Right lobe of liver (tissue), 6 donors: Measurements from ENCODE around the gene CHN2. TPM values are rescaled to one million over a fixed set of nuclear protein-coding genes. Genes with fewer than 3 reads are reported as not detected.

Source experiments
- ATAC-seq, 4 donors: fragments of 200-7000 bp; cut with Tn5 transposase; one replicate each; pipeline ENCODE4 v1.9.1; 2020; ENCODE audit warnings: mild to moderate bottlenecking in 4 of 4, moderate library complexity in 4 of 4
- DNase-seq, 3 donors: peaks; one replicate each; pipeline ENCODE4 v3.0.0-alpha.2; 2020
- H3K27ac ChIP-seq, 3 donors: fragments of 200-600 bp; one replicate each; pipeline ENCODE4 v1.8.0; 2022
- H3K27me3 ChIP-seq, 2 donors: fragments of 200-600 bp; one replicate each; pipeline ENCODE4 v1.8.0; 2022
- H3K36me3 ChIP-seq, 4 donors: fragments of 200-600 bp; sonication (generic) in 1 of 4; one replicate each; pipeline versions ENCODE4 v1.5.1 to v1.8.0; 2017 to 2022; ENCODE audit warnings: control low read depth in 1 of 4
- H3K4me1 ChIP-seq, 4 donors: fragments of 200-600 bp; sonication (generic) in 1 of 4; one replicate each; pipeline versions ENCODE4 v1.5.1 to v1.8.0; 2017 to 2022; ENCODE audit warnings: control low read depth in 1 of 4
- H3K4me3 ChIP-seq, 3 donors: fragments of 200-600 bp; one replicate each; pipeline ENCODE4 v1.8.0; 2022
- H3K9me3 ChIP-seq, 4 donors: fragments of 200-600 bp; sonication (generic) in 1 of 4; one replicate each; pipeline versions ENCODE4 v1.5.1 to v1.8.0; 2017 to 2022; ENCODE audit warnings: control low read depth in 1 of 4
- CTCF ChIP-seq, 4 donors: fragments of 200-600 bp in 3 of 4; fragments of 450-650 bp in 1 of 4; IDR thresholded peaks; one replicate each; pipeline versions ENCODE4 v1.5.1 to v1.8.0; 2016 to 2022; ENCODE audit warnings: antibody characterized with exemption in 4 of 4, mild to moderate bottlenecking in 2 of 4
- POLR2A ChIP-seq: fragments of 450-650 bp; IDR thresholded peaks from one replicate; pipeline ENCODE4 v1.6.1; 2017; ENCODE audit warnings: antibody characterized with exemption, mild to moderate bottlenecking
- WGBS: methylation state at CpG from one replicate; pipeline ENCODE4 v1.1.6; 2018; ENCODE audit warnings: low coverage, low lambda C conversion rate; ENCODE audit not compliant: insufficient coverage; ENCODE audit errors: missing lambda C conversion rate; 5-methylcytosine and 5-hydroxymethylcytosine counted together
- intact Hi-C, 2 donors: fragments of 100-400 bp; cut with DNase I; formaldehyde crosslinking; loops; one replicate each; pipeline versions ENCODE4 v1.11.2 to v1.14.1; 2022
- total RNA-seq, 6 experiments: library from RNA; depleted of rRNA in 2 of 6; stranded (reverse); fragments of >200 nt in 2 of 6; fragmentation: NEBNext Ultra II Directional in 3 of 6; extraction: Animal tissue kit (Norgen Biotek cat#: 25700) in 3 of 6; gene quantifications; one replicate each; pipeline versions ENCODE4 v1.1.0 to v1.2.4, GENCODE V29; 2016 to 2023
- donor health status: DM: no; HTN: yes; CAD: no.
- donor health status: DM: no; HTN: no; CAD: no.
- donor health status: DM: no; HTN: no; CAD: no.
- donor health status: DM: no; HTN: yes; CAD: no.
- donor health status: DM: no; HTN: yes; CAD: no.

CHN2 gene
- total RNA-seq, 6 experiments from 2014 or later, result 20.1 to 57.7 (median 31.5) TPM

GRCh38 chr7:29454899-29455451, 260.4 kb downstream of the CHN2 start:
- no peak for DNase-seq
- 92% methylated on average over 5 of the region's 5 CpGs for WGBS

GRCh38 chr7:29457141-29457561, 262.6 kb downstream of the CHN2 start:
- TF ChIP-seq CTCF (IDR thresholded peaks at IDR 0.05) (no peak), POLR2A (no peak)
- 95% methylated on average over 4 of the region's 7 CpGs for WGBS
- no peak for ATAC-seq
- Histone ChIP-seq H3K27ac (no peak overlapping the region), H3K4me1 (no peaks in the 10 kb centered on the region), H3K27me3 (no peaks in the 10 kb centered on the region), H3K9me3 (no peaks in the 10 kb centered on the region), H3K36me3 (no peaks in the 10 kb centered on the region), H3K4me3 (no peak overlapping the region)
- no peak for DNase-seq
- intact Hi-C loops, result no loop called here

More at GRCh38 chr7:29454899-29455451, 260.4 kb downstream of the CHN2 start:
- intact Hi-C loops, result no loop called here
- Histone ChIP-seq H3K27me3 (no peaks in the 10 kb centered on the region), H3K4me1 (no peaks in the 10 kb centered on the region), H3K9me3 (no peaks in the 10 kb centered on the region), H3K4me3 (no peak overlapping the region), H3K36me3 (no peaks in the 10 kb centered on the region), H3K27ac (no peak overlapping the region)
- ATAC-seq, result no peak
- TF ChIP-seq CTCF (IDR thresholded peaks at IDR 0.05) (no peak), POLR2A (no peak)

GRCh38 chr7:29457565-29458011, 263.0 kb downstream of the CHN2 start:
- 89% methylated on average over 7 of the region's 7 CpGs for WGBS
- TF ChIP-seq CTCF (IDR thresholded peaks at IDR 0.05), result no peak
- TF ChIP-seq POLR2A, result no peak
- no peak for DNase-seq

GRCh38 chr7:29458933-29459332, 264.4 kb downstream of the CHN2 start:
- intact Hi-C loops, result no loop called here
- H3K27me3 ChIP-seq, result no peaks in the 10 kb centered on the region
- H3K4me1 ChIP-seq, result peaks cover 0 to 11% (median 0%) of the 10 kb centered on the region in 4 donors
- no peaks in the 10 kb centered on the region for H3K9me3 ChIP-seq
- ATAC-seq (no peak), DNase-seq (no peak)
- TF ChIP-seq POLR2A, result no peak
- TF ChIP-seq CTCF (IDR thresholded peaks at IDR 0.05), result no peak
- no peak overlapping the region for H3K27ac ChIP-seq
- H3K4me3 ChIP-seq, result no peak overlapping the region
- WGBS, result 76% methylated on average over 7 of the region's 7 CpGs
- H3K36me3 ChIP-seq, result no peaks in the 10 kb centered on the region

More at GRCh38 chr7:29457565-29458011, 263.0 kb downstream of the CHN2 start:
- intact Hi-C loops, result no loop called here
- ATAC-seq, result no peak
- Histone ChIP-seq H3K27me3 (no peaks in the 10 kb centered on the region), H3K4me3 (no peak overlapping the region), H3K9me3 (no peaks in the 10 kb centered on the region), H3K4me1 (no peaks in the 10 kb centered on the region), H3K36me3 (no peaks in the 10 kb centered on the region), H3K27ac (no peak overlapping the region)
